ENCODE data around the gene CDK18. TPM values are rescaled to one million over a fixed set of nuclear protein-coding genes. Genes with fewer than 3 reads are reported as not detected.

The CDK18 gene
- total RNA-seq, 1 experiment from 2014 or later: 9.2 TPM

GRCh38 chr1:205570796-205571537 is 66.5 kb downstream of the CDK18 start:
- no peak for TF ChIP-seq CTCF (conservative IDR thresholded peaks at IDR 0.05; ENCODE audit: low read depth, low read length)
- no peak for TF ChIP-seq EZH2 (IDR thresholded peaks at IDR 0.05; ENCODE audit: borderline replicate concordance, low read depth, low read length, poor library complexity, severe bottlenecking)
- no peak for DNase-seq (ENCODE audit: low spot score)
- intact Hi-C loops (cut with micrococcal nuclease; ENCODE audit: unreplicated experiment): no loop called here
- CTCF ChIA-PET: interaction anchor here (0.6 kb wide), 1 partner anchor 187 kb away, joined by 3 read pairs; no protein-coding TSS in a partner anchor
- Histone ChIP-seq H3K27ac (ENCODE audit: low read depth, low read length, poor library complexity, severe bottlenecking) (no peak overlapping the region), H3K27me3 (replicated peaks; ENCODE audit: insufficient read depth, low read depth, low read length, poor library complexity) (peaks cover 84% of the 10 kb centered on the region), H3K4me1 (ENCODE audit: insufficient read depth, low read length, poor library complexity, severe bottlenecking) (no peaks in the 10 kb centered on the region), H3K36me3 (ENCODE audit: insufficient read depth, low read length, poor library complexity, severe bottlenecking) (no peaks in the 10 kb centered on the region), H3K4me3 (ENCODE audit: low read depth, low read length, poor library complexity, severe bottlenecking) (no peak overlapping the region), H3K9me3 (ENCODE audit: low read depth, low read length, poor library complexity, severe bottlenecking) (no peaks in the 10 kb centered on the region)
- BruUV-seq (replicated peaks): no TSS peak
- POLR2A ChIA-PET (ENCODE audit: low non-redundant PET): no interaction called here

- intact Hi-C loops (cut with micrococcal nuclease; ENCODE audit: unreplicated experiment): no loop called here
- Histone ChIP-seq H3K4me1 (ENCODE audit: insufficient read depth, low read length, poor library complexity, severe bottlenecking) (no peaks in the 10 kb centered on the region), H3K27ac (ENCODE audit: low read depth, low read length, poor library complexity, severe bottlenecking) (no peak overlapping the region), H3K36me3 (ENCODE audit: insufficient read depth, low read length, poor library complexity, severe bottlenecking) (no peaks in the 10 kb centered on the region), H3K27me3 (replicated peaks; ENCODE audit: insufficient read depth, low read depth, low read length, poor library complexity) (peaks cover 84% of the 10 kb centered on the region), H3K4me3 (ENCODE audit: low read depth, low read length, poor library complexity, severe bottlenecking) (no peak overlapping the region), H3K9me3 (ENCODE audit: low read depth, low read length, poor library complexity, severe bottlenecking) (no peaks in the 10 kb centered on the region)
- no peak for TF ChIP-seq EZH2 (IDR thresholded peaks at IDR 0.05; ENCODE audit: borderline replicate concordance, low read depth, low read length, poor library complexity, severe bottlenecking)
- TF ChIP-seq CTCF (conservative IDR thresholded peaks at IDR 0.05; ENCODE audit: low read depth, low read length): no peak
- no peak for DNase-seq (ENCODE audit: low spot score)
- POLR2A ChIA-PET (ENCODE audit: low non-redundant PET): no interaction called here
- no TSS peak for BruUV-seq (replicated peaks)
- CTCF ChIA-PET: interaction anchor here (0.8 kb wide), 1 partner anchor 20 kb away, joined by 3 read pairs; no protein-coding TSS in a partner anchor
Measured at GRCh38 chr1:205571747-205572146, 67.3 kb downstream of the CDK18 start.

GRCh38 chr1:205572421-205572820 is 68.0 kb downstream of the CDK18 start:
- no peaks in the 10 kb centered on the region for H3K9me3 ChIP-seq (ENCODE audit: low read depth, low read length, poor library complexity, severe bottlenecking)
- intact Hi-C loops (cut with micrococcal nuclease; ENCODE audit: unreplicated experiment): no loop called here
- H3K27me3 ChIP-seq (replicated peaks; ENCODE audit: insufficient read depth, low read depth, low read length, poor library complexity): peaks cover 84% of the 10 kb centered on the region
- H3K4me3 ChIP-seq (ENCODE audit: low read depth, low read length, poor library complexity, severe bottlenecking): no peak overlapping the region
- no peaks in the 10 kb centered on the region for H3K4me1 ChIP-seq (ENCODE audit: insufficient read depth, low read length, poor library complexity, severe bottlenecking)
- no peak overlapping the region for H3K27ac ChIP-seq (ENCODE audit: low read depth, low read length, poor library complexity, severe bottlenecking)
- TF ChIP-seq EZH2 (IDR thresholded peaks at IDR 0.05; ENCODE audit: borderline replicate concordance, low read depth, low read length, poor library complexity, severe bottlenecking) (no peak), CTCF (conservative IDR thresholded peaks at IDR 0.05; ENCODE audit: low read depth, low read length) (no peak)
- H3K36me3 ChIP-seq (ENCODE audit: insufficient read depth, low read length, poor library complexity, severe bottlenecking): no peaks in the 10 kb centered on the region
- CTCF ChIA-PET: interaction anchor here (0.6 kb wide), 1 partner anchor 32 kb away, joined by 4 read pairs; no protein-coding TSS in a partner anchor
- no TSS peak for BruUV-seq (replicated peaks)
- POLR2A ChIA-PET (ENCODE audit: low non-redundant PET): no interaction called here
- DNase-seq (ENCODE audit: low spot score): no peak
